Esophagus muscularis mucosa (tissue), 4 donors: ENCODE results near the gene GPRIN3. TPM values are rescaled to one million over a fixed set of nuclear protein-coding genes. Genes with fewer than 3 reads are reported as not detected.

Experiments
- DNase-seq: peaks from one replicate; pipeline ENCODE4 v3.0.0-alpha.2; 2017; ENCODE audit errors: extremely low spot score
- H3K27ac ChIP-seq, 4 donors: fragments of 200-600 bp; sonication (generic); replicated peaks in 1 of 4; 1 replicate in 3 of 4; 2 replicates in 1 of 4; pipeline ENCODE4 v1.5.1; 2016 to 2019; ENCODE audit warnings: mild to moderate bottlenecking in 1 of 4
- H3K27me3 ChIP-seq, 4 donors: fragments of 200-600 bp; sonication (generic); one replicate each; pipeline versions ENCODE4 v1.5.1 to v1.6.0; 2016 to 2019
- H3K36me3 ChIP-seq, 4 donors: fragments of 200-600 bp; sonication (generic); one replicate each; pipeline ENCODE4 v1.5.1; 2016 to 2019
- H3K4me1 ChIP-seq, 4 donors: fragments of 200-600 bp; sonication (generic); one replicate each; pipeline ENCODE4 v1.5.1; 2016 to 2019
- H3K4me3 ChIP-seq, 4 donors: fragments of 200-600 bp; sonication (generic); 1 replicate in 2 of 4; 2 replicates in 2 of 4; pipeline ENCODE4 v1.5.1; 2016 to 2019; ENCODE audit warnings: mild to moderate bottlenecking in 4 of 4, moderate library complexity in 1 of 4
- H3K9me3 ChIP-seq, 4 donors: fragments of 200-600 bp; sonication (generic); 1 replicate in 3 of 4; 2 replicates in 1 of 4; pipeline ENCODE4 v1.5.1; 2016 to 2019
- EP300 ChIP-seq: sonication (generic); formaldehyde crosslinking; IDR thresholded peaks from one replicate; pipeline ENCODE4 v1.6.1; 2017; ENCODE audit warnings: antibody characterized with exemption
- POLR2A ChIP-seq: fragments of 450-650 bp; IDR thresholded peaks from one replicate; pipeline ENCODE4 v1.6.1; 2017; ENCODE audit warnings: antibody characterized with exemption, moderate library complexity, mild to moderate bottlenecking, low read depth
- POLR2AphosphoS5 ChIP-seq, 2 donors: sonication (generic); formaldehyde crosslinking; IDR thresholded peaks; one replicate each; pipeline ENCODE4 v1.6.1; 2017; ENCODE audit warnings: antibody characterized with exemption in 2 of 2
- WGBS: methylation state at CpG from one replicate; pipeline ENCODE4 v1.1.5; 2018; 5-methylcytosine and 5-hydroxymethylcytosine counted together
- intact Hi-C: fragments of 100-400 bp; cut with DNase I; formaldehyde crosslinking; loops from one replicate; pipeline ENCODE4 v1.15.1; 2023
- total RNA-seq, 4 donors: library from RNA; depleted of rRNA; stranded (reverse); fragments of >200 nt; gene quantifications; one replicate each; pipeline versions ENCODE4 v1.1.0 to v1.2.1, GENCODE V29; 2016
- TF ChIP-seq, protein P1 (sequence below), 3 experiments: fragments of 200-600 bp in 2 of 3; fragments of 450-650 bp in 1 of 3; sonication (generic) in 2 of 3; IDR thresholded peaks; one replicate each; pipeline ENCODE4 v1.5.1; 2017 to 2019; ENCODE audit warnings: antibody characterized with exemption in 3 of 3, mild to moderate bottlenecking in 2 of 3, moderate library complexity in 1 of 3

Gene GPRIN3
- total RNA-seq, 4 donors from 2014 or later: 2.5 to 3.6 (median 2.8) TPM

DNA sequence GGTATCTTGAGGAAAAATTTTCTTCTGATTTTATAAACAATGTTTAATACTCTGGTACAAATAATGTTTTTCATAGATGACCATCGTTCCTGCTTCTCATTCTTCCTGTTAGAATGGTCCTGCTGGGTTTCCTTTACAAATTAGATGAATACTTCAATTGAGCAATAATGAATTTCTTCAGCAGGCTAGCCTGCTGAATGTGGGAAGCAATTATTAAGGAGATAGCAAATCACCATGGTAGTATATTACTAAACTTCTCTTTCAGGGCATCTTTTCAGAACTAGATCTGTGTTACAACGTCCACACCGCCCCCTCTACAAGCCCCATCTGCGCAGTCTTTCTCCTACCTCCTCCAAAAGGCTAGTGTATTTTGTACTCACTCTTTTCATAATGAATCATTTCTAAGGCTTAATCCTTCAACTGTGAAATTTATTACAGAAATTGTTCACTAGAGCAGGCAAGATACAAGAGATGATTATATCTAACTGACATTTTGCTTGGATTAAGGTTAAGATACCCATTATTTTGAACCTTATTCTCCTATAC lies 38.4 kb downstream of the GPRIN3 start:
- no peaks in the 10 kb centered on the region for H3K9me3 ChIP-seq
- no peaks in the 10 kb centered on the region for H3K36me3 ChIP-seq
- H3K27me3 ChIP-seq: no peaks in the 10 kb centered on the region
- 66% methylated on average over 4 of the region's 4 CpGs for WGBS
- TF ChIP-seq POLR2AphosphoS5 (IDR thresholded peaks at IDR 0.05) (no peak), EP300 (no peak), POLR2A (no peak)
- TF ChIP-seq, protein P1, sequence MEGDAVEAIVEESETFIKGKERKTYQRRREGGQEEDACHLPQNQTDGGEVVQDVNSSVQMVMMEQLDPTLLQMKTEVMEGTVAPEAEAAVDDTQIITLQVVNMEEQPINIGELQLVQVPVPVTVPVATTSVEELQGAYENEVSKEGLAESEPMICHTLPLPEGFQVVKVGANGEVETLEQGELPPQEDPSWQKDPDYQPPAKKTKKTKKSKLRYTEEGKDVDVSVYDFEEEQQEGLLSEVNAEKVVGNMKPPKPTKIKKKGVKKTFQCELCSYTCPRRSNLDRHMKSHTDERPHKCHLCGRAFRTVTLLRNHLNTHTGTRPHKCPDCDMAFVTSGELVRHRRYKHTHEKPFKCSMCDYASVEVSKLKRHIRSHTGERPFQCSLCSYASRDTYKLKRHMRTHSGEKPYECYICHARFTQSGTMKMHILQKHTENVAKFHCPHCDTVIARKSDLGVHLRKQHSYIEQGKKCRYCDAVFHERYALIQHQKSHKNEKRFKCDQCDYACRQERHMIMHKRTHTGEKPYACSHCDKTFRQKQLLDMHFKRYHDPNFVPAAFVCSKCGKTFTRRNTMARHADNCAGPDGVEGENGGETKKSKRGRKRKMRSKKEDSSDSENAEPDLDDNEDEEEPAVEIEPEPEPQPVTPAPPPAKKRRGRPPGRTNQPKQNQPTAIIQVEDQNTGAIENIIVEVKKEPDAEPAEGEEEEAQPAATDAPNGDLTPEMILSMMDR (IDR thresholded peaks at IDR 0.05): no peak
- H3K4me1 ChIP-seq: peaks cover 4 to 14% (median 10%) of the 10 kb centered on the region in 4 donors
- intact Hi-C loops: no loop called here
- no peak for DNase-seq
- H3K27ac ChIP-seq: no peak overlapping the region
- H3K4me3 ChIP-seq: no peak overlapping the region

DNA sequence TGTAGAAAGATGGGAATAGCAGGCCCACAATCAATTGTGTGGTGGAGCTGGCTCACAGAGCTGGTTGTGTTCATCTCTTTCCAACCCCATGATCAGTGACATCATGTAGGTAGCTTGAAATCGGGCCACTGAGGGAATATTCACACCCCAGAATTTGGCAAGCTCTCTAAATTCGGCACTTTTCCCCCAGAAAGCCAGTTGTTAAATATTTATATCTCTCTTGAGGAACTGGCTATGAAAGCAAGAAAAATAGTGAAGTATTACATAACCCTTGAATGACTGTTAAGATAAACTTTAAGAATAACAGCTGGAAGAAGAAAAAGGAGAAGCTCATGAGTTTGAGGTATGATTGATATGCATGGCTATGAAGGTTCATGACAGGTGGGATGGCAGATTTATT lies 38.9 kb downstream of the GPRIN3 start:
- intact Hi-C loops: no loop called here
- Histone ChIP-seq H3K4me1 (peaks cover 4 to 14% (median 9%) of the 10 kb centered on the region in 4 donors), H3K27ac (no peak overlapping the region), H3K27me3 (no peaks in the 10 kb centered on the region), H3K36me3 (no peaks in the 10 kb centered on the region), H3K9me3 (no peaks in the 10 kb centered on the region), H3K4me3 (no peak overlapping the region)
- no peak for TF ChIP-seq POLR2A
- no peak for TF ChIP-seq EP300
- TF ChIP-seq, protein P1 (IDR thresholded peaks at IDR 0.05): no peak
- no peak for TF ChIP-seq POLR2AphosphoS5 (IDR thresholded peaks at IDR 0.05)
- WGBS: 39% methylated on average over 2 of the region's 2 CpGs
- DNase-seq: no peak

DNA sequence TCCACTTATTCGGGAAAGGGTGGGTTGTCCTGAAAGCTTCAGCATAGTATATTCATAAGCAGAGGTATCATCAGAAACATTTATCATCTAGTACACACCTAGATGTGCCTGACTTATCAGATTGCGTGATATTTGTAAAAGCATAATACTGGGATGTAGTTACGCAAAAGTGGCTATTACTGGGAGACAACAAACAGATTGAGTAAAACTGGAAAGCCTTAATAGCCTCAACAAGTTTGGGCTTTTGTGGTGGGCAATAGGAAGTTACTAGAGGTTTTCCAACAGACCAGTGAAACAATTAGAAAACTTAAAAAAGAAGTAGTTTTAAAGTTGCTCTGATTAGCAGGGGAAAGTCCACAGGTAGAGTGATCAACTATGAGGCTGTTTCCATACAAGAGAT lies 39.8 kb downstream of the GPRIN3 start:
- H3K27ac ChIP-seq: no peak overlapping the region
- no peaks in the 10 kb centered on the region for H3K9me3 ChIP-seq
- WGBS: 91% methylated on average over 3 of the region's 3 CpGs
- no peaks in the 10 kb centered on the region for H3K36me3 ChIP-seq
- DNase-seq: no peak
- intact Hi-C loops: no loop called here
- H3K4me3 ChIP-seq: no peak overlapping the region
- no peaks in the 10 kb centered on the region for H3K27me3 ChIP-seq
- TF ChIP-seq POLR2AphosphoS5 (IDR thresholded peaks at IDR 0.05) (no peak), POLR2A (no peak), EP300 (no peak)
- TF ChIP-seq, protein P1 (IDR thresholded peaks at IDR 0.05): no peak
- H3K4me1 ChIP-seq: peaks cover 4 to 14% (median 9%) of the 10 kb centered on the region in 4 donors

DNA sequence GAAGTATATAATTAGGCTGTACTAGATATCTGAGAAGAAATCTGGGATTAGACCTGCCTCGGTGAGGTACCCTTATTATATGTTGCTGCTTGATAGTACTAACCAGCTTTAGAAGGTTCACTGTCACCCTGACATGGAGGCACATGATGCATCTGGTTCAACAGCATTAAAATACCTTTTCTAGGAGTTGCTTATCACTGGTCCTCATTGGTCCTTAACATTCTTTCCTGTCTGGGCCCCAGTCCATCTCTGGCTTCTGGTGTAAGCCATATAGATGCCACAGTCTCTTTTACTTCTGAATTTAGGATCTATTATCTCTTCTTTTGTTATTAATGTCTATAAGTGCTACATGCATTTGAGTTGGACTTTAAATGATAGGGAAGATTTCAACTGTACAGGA lies 40.2 kb downstream of the GPRIN3 start:
- intact Hi-C loops: no loop called here
- Histone ChIP-seq H3K27me3 (no peaks in the 10 kb centered on the region), H3K4me1 (peaks cover 4 to 14% (median 9%) of the 10 kb centered on the region in 4 donors), H3K36me3 (no peaks in the 10 kb centered on the region), H3K9me3 (no peaks in the 10 kb centered on the region), H3K27ac (no peak overlapping the region), H3K4me3 (no peak overlapping the region)
- DNase-seq: no peak
- TF ChIP-seq POLR2AphosphoS5 (IDR thresholded peaks at IDR 0.05) (no peak), EP300 (no peak), POLR2A (no peak)
- TF ChIP-seq, protein P1 (IDR thresholded peaks at IDR 0.05): no peak
- WGBS: 100% methylated on average over 1 of the region's 1 CpG

DNA sequence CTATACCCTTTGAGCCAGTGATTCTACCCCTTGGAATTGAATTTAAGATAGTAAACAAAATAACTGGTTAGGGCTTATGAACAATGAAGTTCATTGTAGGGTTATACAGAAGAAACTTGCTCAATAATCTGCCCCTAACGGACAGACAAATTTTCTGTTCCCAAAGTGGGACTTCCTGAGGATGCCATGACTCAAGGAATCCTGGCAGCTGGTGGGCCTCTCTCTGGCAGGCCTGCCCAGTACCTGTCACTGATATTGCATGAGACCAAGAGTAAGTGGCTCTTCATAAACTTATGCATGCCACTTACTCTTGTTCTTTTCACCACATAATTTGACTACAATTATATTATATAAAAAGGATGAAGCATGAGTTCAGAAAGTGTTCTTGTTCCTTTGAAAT lies 41.5 kb downstream of the GPRIN3 start:
- intact Hi-C loops: no loop called here
- 23% methylated on average over 1 of the region's 1 CpG for WGBS
- TF ChIP-seq, protein P1 (IDR thresholded peaks at IDR 0.05): no peak
- Histone ChIP-seq H3K36me3 (no peaks in the 10 kb centered on the region), H3K4me1 (peaks cover 4 to 14% (median 9%) of the 10 kb centered on the region in 4 donors), H3K9me3 (no peaks in the 10 kb centered on the region), H3K4me3 (no peak overlapping the region), H3K27me3 (no peaks in the 10 kb centered on the region), H3K27ac (no peak overlapping the region)
- DNase-seq: no peak
